Stomach (tissue), 9 donors: Measurements from ENCODE around the gene IL21. TPM values are rescaled to one million over a fixed set of nuclear protein-coding genes. Genes with fewer than 3 reads are reported as not detected.

ENCODE experiments used
- DNase-seq, 2 donors: peaks; one replicate each; pipeline versions ENCODE4 v3.0.0 to v3.0.0-alpha.2; 2013 to 2019
- H3K27ac ChIP-seq, 5 donors: fragments of 200-600 bp in 4 of 5; sonication (generic) in 4 of 5; one replicate each; pipeline ENCODE4 v1.5.1; 2013 to 2019; ENCODE audit warnings: mild to moderate bottlenecking in 1 of 5, moderate library complexity in 1 of 5
- H3K27me3 ChIP-seq, 3 donors: fragments of 200-600 bp; sonication (generic); one replicate each; pipeline ENCODE4 v1.5.1; 2017 to 2019; ENCODE audit warnings: mixed run types in 1 of 3
- H3K36me3 ChIP-seq, 4 donors: fragments of 200-600 bp; sonication (generic); 1 replicate in 3 of 4; 2 replicates in 1 of 4; pipeline ENCODE4 v1.5.1; 2016 to 2019
- H3K4me1 ChIP-seq, 4 donors: fragments of 200-600 bp; sonication (generic); one replicate each; pipeline ENCODE4 v1.5.1; 2016 to 2019
- H3K4me3 ChIP-seq, 4 donors: fragments of 200-600 bp; sonication (generic) in 3 of 4; one replicate each; pipeline ENCODE4 v1.5.1; 2016 to 2019; ENCODE audit warnings: mild to moderate bottlenecking in 1 of 4
- H3K9me3 ChIP-seq, 4 donors: fragments of 200-600 bp; sonication (generic); one replicate each; pipeline ENCODE4 v1.5.1; 2016 to 2019
- EP300 ChIP-seq: sonication (generic); formaldehyde crosslinking; IDR thresholded peaks from one replicate; pipeline ENCODE4 v1.6.1; 2017; ENCODE audit warnings: antibody characterized with exemption
- POLR2A ChIP-seq, 4 donors: fragments of 450-650 bp; IDR thresholded peaks; one replicate each; pipeline ENCODE4 v1.6.1; 2016; ENCODE audit warnings: antibody characterized with exemption in 4 of 4, control low read depth in 2 of 4, mild to moderate bottlenecking in 1 of 4, moderate library complexity in 1 of 4
- POLR2AphosphoS5 ChIP-seq, 3 donors: sonication (generic); formaldehyde crosslinking; IDR thresholded peaks; one replicate each; pipeline ENCODE4 v1.6.1; 2016; ENCODE audit warnings: antibody characterized with exemption in 3 of 3
- WGBS, 5 donors: extraction: QIAGEN DNeasy Blood & Tissue Kit in 3 of 5; methylation state at CpG; one replicate each; pipeline versions ENCODE4 v1.1.5 to v1.1.7; 2013 to 2018; 5-methylcytosine and 5-hydroxymethylcytosine counted together
- intact Hi-C: fragments of 100-400 bp; cut with DNase I; formaldehyde crosslinking; loops from one replicate; pipeline ENCODE4 v1.15.1; 2023; ENCODE audit warnings: low total_unique reads
- polyA plus RNA-seq, 3 donors: library from polyadenylated mRNA; stranded (reverse); fragments of 200-250 nt; gene quantifications; one replicate each; pipeline ENCODE4 v1.2.3, GENCODE V29; 2013
- total RNA-seq, 5 donors: library from RNA; depleted of rRNA; stranded (reverse); fragments of >200 nt; gene quantifications; one replicate each; pipeline versions ENCODE4 v1.1.0 to v1.2.3, GENCODE V29; 2014 to 2016
- TF ChIP-seq, protein P1 (sequence below), 7 experiments: fragments of 450-650 bp in 4 of 7; fragments of 200-600 bp in 3 of 7; sonication (generic) in 3 of 7; IDR thresholded peaks; one replicate each; pipeline ENCODE4 v1.5.1; 2016 to 2019; ENCODE audit warnings: antibody characterized with exemption in 7 of 7, control low read depth in 2 of 7, mild to moderate bottlenecking in 1 of 7
- donor health status: healthy with polysubstance abuse.
- donor health status: Bipolar disorder and iron deficiency.
- donor health status: healthy.

Gene IL21
- total and polyA plus RNA-seq, 8 donors: not detected

- Histone ChIP-seq H3K9me3 (no peaks in the 10 kb centered on the region), H3K4me1 (no peaks in the 10 kb centered on the region), H3K27ac (no peak overlapping the region), H3K4me3 (no peak overlapping the region), H3K27me3 (no peaks in the 10 kb centered on the region), H3K36me3 (no peaks in the 10 kb centered on the region)
- WGBS, 5 donors: 31 to 39% (median 33%) methylated on average over 2 of the region's 2 CpGs
- no peak for TF ChIP-seq POLR2A (IDR thresholded peaks at IDR 0.05)
- TF ChIP-seq EP300: no peak
- TF ChIP-seq POLR2AphosphoS5 (IDR thresholded peaks at IDR 0.05): no peak
- TF ChIP-seq, protein P1, sequence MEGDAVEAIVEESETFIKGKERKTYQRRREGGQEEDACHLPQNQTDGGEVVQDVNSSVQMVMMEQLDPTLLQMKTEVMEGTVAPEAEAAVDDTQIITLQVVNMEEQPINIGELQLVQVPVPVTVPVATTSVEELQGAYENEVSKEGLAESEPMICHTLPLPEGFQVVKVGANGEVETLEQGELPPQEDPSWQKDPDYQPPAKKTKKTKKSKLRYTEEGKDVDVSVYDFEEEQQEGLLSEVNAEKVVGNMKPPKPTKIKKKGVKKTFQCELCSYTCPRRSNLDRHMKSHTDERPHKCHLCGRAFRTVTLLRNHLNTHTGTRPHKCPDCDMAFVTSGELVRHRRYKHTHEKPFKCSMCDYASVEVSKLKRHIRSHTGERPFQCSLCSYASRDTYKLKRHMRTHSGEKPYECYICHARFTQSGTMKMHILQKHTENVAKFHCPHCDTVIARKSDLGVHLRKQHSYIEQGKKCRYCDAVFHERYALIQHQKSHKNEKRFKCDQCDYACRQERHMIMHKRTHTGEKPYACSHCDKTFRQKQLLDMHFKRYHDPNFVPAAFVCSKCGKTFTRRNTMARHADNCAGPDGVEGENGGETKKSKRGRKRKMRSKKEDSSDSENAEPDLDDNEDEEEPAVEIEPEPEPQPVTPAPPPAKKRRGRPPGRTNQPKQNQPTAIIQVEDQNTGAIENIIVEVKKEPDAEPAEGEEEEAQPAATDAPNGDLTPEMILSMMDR (IDR thresholded peaks at IDR 0.05): no peak
- intact Hi-C loops: no loop called here
- DNase-seq: no peak
These were observed 45.8 kb upstream of the IL21 start for GRCh38 chr4:122666527-122667245.

- intact Hi-C loops: no loop called here
- Histone ChIP-seq H3K4me1 (no peaks in the 10 kb centered on the region), H3K36me3 (no peaks in the 10 kb centered on the region), H3K27ac (no peak overlapping the region), H3K9me3 (no peaks in the 10 kb centered on the region), H3K27me3 (no peaks in the 10 kb centered on the region), H3K4me3 (no peak overlapping the region)
- no peak for TF ChIP-seq EP300
- TF ChIP-seq, protein P1 (IDR thresholded peaks at IDR 0.05): no peak
- no peak for DNase-seq
- 72 to 80% (median 79%) methylated on average over 5 of the region's 5 CpGs for WGBS, 5 donors
These were observed 44.5 kb upstream of the IL21 start for GRCh38 chr4:122665161-122665929.

GRCh38 chr4:122663814-122664610 is 43.1 kb upstream of the IL21 start:
- Histone ChIP-seq H3K27ac (no peak overlapping the region), H3K27me3 (no peaks in the 10 kb centered on the region), H3K4me1 (no peaks in the 10 kb centered on the region), H3K4me3 (no peak overlapping the region), H3K36me3 (no peaks in the 10 kb centered on the region), H3K9me3 (no peaks in the 10 kb centered on the region)
- TF ChIP-seq POLR2A (IDR thresholded peaks at IDR 0.05) (no peak), POLR2AphosphoS5 (IDR thresholded peaks at IDR 0.05) (no peak), EP300 (no peak)
- TF ChIP-seq, protein P1 (IDR thresholded peaks at IDR 0.05): no peak
- WGBS, 5 donors: 52 to 61% (median 57%) methylated on average over 9 of the region's 9 CpGs
- intact Hi-C loops: no loop called here
- DNase-seq: no peak

- intact Hi-C loops: no loop called here
- no peaks in the 10 kb centered on the region for H3K27me3 ChIP-seq
- no peak overlapping the region for H3K4me3 ChIP-seq
- H3K9me3 ChIP-seq: no peaks in the 10 kb centered on the region
- DNase-seq: no peak
- no peak overlapping the region for H3K27ac ChIP-seq
- H3K36me3 ChIP-seq: no peaks in the 10 kb centered on the region
- 42 to 95% (median 47%) methylated on average over 1 of the region's 1 CpG for WGBS, 5 donors
- H3K4me1 ChIP-seq: no peaks in the 10 kb centered on the region
- TF ChIP-seq POLR2AphosphoS5 (IDR thresholded peaks at IDR 0.05) (no peak), POLR2A (IDR thresholded peaks at IDR 0.05) (no peak), EP300 (no peak)
- TF ChIP-seq, protein P1 (IDR thresholded peaks at IDR 0.05): no peak
These were observed 42.4 kb upstream of the IL21 start for GRCh38 chr4:122663291-122663690.
